ENCODE data around the gene CCDC92.

CCDC92 gene

DNA sequence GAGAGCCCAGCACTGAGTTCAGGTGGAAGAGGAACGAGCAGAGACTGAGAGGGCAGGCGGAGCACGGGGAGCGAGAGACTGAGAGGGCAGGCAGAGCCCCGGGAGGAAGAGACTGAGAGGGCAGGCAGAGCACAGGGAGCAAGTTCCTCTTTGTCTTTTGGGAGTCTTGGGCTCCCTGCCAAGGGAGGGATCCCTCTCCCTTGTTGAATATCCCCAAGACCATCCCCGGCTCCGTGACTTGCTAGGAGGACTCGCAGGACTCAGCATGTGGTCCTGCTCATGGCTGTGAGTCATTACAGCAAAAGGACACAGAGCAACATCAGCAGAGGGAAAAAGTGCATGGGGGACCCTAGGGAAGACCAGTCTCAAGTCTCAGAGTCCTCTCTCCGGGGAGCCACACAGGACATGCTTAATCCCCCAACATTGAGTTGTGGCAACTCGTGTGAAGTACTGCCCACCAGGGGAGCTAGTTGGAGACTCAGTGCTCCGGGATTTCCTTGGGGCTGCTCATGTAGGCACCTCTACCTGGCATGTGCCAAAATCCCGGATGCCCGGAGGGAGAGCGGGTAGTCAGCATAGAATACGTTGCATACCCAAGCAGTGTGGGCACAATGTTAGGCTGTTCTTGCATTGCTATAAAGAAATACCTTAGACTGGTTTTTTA lies 81.0 kb downstream of the CCDC92 start:
- TF ChIP-seq, protein P1, sequence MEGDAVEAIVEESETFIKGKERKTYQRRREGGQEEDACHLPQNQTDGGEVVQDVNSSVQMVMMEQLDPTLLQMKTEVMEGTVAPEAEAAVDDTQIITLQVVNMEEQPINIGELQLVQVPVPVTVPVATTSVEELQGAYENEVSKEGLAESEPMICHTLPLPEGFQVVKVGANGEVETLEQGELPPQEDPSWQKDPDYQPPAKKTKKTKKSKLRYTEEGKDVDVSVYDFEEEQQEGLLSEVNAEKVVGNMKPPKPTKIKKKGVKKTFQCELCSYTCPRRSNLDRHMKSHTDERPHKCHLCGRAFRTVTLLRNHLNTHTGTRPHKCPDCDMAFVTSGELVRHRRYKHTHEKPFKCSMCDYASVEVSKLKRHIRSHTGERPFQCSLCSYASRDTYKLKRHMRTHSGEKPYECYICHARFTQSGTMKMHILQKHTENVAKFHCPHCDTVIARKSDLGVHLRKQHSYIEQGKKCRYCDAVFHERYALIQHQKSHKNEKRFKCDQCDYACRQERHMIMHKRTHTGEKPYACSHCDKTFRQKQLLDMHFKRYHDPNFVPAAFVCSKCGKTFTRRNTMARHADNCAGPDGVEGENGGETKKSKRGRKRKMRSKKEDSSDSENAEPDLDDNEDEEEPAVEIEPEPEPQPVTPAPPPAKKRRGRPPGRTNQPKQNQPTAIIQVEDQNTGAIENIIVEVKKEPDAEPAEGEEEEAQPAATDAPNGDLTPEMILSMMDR (IDR thresholded peaks at IDR 0.05; ENCODE audit: extremely low read depth, insufficient read depth, missing control alignments), result no peak
- in situ Hi-C loops (cut with MboI; ENCODE audit: low pct_unique_long_range_greater_than_20kb, low sequenced_read_pairs, unreplicated experiment), result no loop called here
- DNase-seq (ENCODE audit: low spot score), result no peak

DNA sequence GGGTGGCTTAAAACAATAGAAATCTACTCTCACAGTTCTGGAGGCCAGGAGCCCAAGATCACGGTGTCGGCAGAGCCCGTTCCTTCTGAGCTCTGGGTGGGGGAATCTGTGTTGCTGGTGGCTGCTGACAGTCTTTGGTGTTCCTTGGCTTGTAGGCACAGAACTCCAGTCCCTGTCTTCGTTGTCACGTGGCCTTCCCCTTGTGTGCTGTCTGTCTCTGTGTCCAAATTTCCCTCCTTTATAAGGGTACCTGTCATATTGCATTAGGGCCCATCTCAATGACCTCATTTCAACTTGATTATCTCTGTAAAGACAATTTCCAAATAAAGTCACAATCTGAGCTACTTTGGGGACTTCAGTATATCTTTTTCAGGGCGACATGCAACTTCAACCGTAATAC lies 81.6 kb downstream of the CCDC92 start:
- TF ChIP-seq, protein P1 (IDR thresholded peaks at IDR 0.05; ENCODE audit: extremely low read depth, insufficient read depth, missing control alignments), result no peak

DNA sequence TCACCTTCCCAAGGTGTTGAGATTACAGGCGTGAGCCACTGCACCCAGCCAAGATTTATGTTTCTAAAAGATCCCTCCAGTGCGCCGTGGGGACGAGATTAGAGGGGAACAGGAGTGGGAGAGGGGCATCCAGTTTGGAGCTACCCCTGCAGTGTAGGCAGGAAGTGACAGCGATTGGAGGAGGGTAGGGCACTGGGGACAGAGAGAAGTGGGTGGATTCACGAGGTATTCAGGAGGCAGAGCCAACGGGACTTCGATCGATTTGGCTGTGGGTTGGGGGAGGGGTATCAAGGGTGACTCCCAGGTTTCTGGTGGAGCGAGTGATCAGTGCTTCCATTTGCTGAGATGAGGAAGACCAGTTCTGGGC lies 82.1 kb downstream of the CCDC92 start:
- in situ Hi-C loops (cut with MboI; ENCODE audit: low pct_unique_long_range_greater_than_20kb, low sequenced_read_pairs, unreplicated experiment), result no loop called here
- no peak for DNase-seq (ENCODE audit: low spot score)
- TF ChIP-seq, protein P1 (IDR thresholded peaks at IDR 0.05; ENCODE audit: extremely low read depth, insufficient read depth, missing control alignments), result no peak

More for the DNA sequence above, 81.6 kb downstream of the CCDC92 start:
- DNase-seq (ENCODE audit: low spot score), result no peak
- in situ Hi-C loops (cut with MboI; ENCODE audit: low pct_unique_long_range_greater_than_20kb, low sequenced_read_pairs, unreplicated experiment), result no loop called here

DNA sequence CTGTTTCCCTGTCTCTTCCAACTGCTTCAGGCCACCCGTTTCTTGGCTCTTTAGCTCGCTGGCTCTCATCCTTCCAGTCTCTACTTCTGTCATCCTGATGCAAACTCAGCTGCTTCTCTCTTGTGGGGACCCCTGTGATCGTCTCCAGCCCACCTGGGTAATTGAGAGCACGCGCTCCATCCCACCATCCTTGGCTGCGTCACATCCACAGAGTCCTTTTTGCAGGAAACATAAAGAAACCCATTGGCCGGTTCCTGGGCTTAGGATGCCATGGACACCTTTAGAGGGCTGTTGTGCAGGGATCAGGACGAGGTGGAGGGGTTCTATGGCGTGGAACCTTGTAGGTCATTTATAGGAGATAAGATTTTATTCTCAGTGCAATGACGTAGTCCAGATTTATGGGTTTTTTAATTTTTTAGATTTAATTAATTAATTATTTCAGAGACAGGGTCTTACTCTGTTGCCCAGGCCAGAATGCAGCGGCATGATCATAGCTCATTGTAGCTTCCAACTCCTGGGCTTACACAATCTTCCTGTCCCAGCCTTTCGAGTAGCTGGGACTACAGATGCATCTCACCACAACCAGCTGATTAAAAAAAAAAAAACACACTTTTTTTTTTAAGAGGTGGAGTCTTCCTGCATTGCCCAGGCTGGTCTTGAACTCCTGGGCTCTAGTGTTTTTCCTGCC lies 82.6 kb downstream of the CCDC92 start:
- DNase-seq (ENCODE audit: low spot score), result no peak
- in situ Hi-C loops (cut with MboI; ENCODE audit: low pct_unique_long_range_greater_than_20kb, low sequenced_read_pairs, unreplicated experiment), result no loop called here
- TF ChIP-seq, protein P1 (IDR thresholded peaks at IDR 0.05; ENCODE audit: extremely low read depth, insufficient read depth, missing control alignments), result no peak

DNA sequence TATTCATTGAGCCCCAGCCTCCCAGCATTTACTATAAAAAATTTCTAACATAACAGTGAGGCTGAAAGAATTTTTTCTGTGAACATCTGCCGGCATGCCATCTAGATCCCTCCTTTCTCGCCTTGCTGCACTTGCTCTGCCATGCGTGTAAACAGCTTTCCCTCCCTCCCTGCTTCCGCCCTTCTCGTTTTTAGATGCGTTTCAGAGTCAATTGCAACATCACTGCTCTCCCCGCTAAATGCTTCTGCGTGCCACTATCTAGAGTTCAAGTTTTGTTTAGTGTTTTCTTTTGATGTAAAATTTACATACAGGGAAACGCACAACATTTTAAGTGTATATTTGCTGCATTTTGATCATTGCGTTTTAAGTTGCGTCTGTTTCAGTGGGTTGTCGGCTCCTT lies 83.6 kb downstream of the CCDC92 start:
- TF ChIP-seq, protein P1 (IDR thresholded peaks at IDR 0.05; ENCODE audit: extremely low read depth, insufficient read depth, missing control alignments), result no peak
- in situ Hi-C loops (cut with MboI; ENCODE audit: low pct_unique_long_range_greater_than_20kb, low sequenced_read_pairs, unreplicated experiment), result no loop called here
- no peak for DNase-seq (ENCODE audit: low spot score)

DNA sequence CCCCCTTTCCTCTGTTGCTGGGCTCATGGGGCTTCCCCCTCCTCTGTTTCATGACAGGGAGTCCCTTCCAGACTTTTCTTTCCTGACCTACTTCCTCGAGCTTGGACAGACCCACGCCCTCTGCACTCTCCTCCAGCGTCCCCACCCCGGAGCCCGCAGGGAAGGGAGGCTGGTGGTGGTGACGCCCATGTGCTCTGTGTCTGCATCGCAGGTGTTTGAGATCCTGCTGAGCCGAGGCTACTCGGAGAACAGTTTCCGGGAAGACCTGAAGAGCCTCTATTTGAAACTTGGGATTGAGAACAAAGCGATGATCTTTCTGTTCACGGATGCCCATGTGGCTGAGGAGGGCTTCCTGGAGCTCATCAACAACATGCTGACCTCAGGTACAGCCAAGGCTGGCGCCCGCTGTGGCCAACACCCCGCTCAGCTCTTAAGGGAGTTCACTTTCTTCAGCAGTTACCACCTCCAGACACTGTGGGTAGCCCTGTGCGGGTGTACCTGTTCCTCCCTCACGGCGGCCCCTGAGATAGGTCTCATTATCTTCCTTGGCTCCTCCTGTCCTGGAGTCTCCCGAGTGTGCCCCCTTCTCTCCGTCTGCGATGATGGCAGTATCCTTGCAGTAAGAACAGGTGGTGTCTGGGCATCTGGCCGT lies 85.6 kb downstream of the CCDC92 start:
- TF ChIP-seq, protein P1 (IDR thresholded peaks at IDR 0.05; ENCODE audit: extremely low read depth, insufficient read depth, missing control alignments), result no peak
- in situ Hi-C loops (cut with MboI; ENCODE audit: low pct_unique_long_range_greater_than_20kb, low sequenced_read_pairs, unreplicated experiment), result no loop called here
- DNase-seq (ENCODE audit: low spot score), result no peak

Data from GM13977 (cell line).